IPS-20b (cell line): ENCODE results near the gene MRPS17.
"Not testable (repeated sequence)": the region's sequence is repeated elsewhere in the genome, so short reads cannot be mapped to it uniquely, and the experiment has no call there.

ENCODE experiments used
- H3K27ac ChIP-seq: one replicate; pipeline ENCODE4 v1.5.1; 2013; ENCODE audit warnings: low read length
- H3K27me3 ChIP-seq: 2 replicates; pipeline ENCODE4 v1.6.1; 2013; ENCODE audit warnings: mild to moderate bottlenecking, low read length, inconsistent platforms; ENCODE audit not compliant: insufficient read depth
- H3K36me3 ChIP-seq: 2 replicates; pipeline ENCODE4 v1.6.1; 2013; ENCODE audit warnings: low read depth, mild to moderate bottlenecking, inconsistent platforms, low read length, moderate library complexity; ENCODE audit not compliant: insufficient read depth
- H3K4me1 ChIP-seq: 2 replicates; pipeline ENCODE4 v1.6.1; 2013; ENCODE audit warnings: mild to moderate bottlenecking, control low read depth, inconsistent platforms, low read length, moderate library complexity; ENCODE audit not compliant: insufficient read depth
- H3K4me3 ChIP-seq: 2 replicates; pipeline ENCODE4 v1.5.1; 2013; ENCODE audit warnings: mild to moderate bottlenecking, low read length, inconsistent platforms
- H3K9ac ChIP-seq: 2 replicates; pipeline ENCODE4 v1.6.1; 2013; ENCODE audit warnings: low read depth, mild to moderate bottlenecking, inconsistent platforms, low read length, moderate library complexity
- H3K9me3 ChIP-seq: 2 replicates; pipeline ENCODE4 v1.6.1; 2013; ENCODE audit warnings: mild to moderate bottlenecking, low read depth, low read length, inconsistent platforms; ENCODE audit not compliant: insufficient read depth

Gene MRPS17

DNA sequence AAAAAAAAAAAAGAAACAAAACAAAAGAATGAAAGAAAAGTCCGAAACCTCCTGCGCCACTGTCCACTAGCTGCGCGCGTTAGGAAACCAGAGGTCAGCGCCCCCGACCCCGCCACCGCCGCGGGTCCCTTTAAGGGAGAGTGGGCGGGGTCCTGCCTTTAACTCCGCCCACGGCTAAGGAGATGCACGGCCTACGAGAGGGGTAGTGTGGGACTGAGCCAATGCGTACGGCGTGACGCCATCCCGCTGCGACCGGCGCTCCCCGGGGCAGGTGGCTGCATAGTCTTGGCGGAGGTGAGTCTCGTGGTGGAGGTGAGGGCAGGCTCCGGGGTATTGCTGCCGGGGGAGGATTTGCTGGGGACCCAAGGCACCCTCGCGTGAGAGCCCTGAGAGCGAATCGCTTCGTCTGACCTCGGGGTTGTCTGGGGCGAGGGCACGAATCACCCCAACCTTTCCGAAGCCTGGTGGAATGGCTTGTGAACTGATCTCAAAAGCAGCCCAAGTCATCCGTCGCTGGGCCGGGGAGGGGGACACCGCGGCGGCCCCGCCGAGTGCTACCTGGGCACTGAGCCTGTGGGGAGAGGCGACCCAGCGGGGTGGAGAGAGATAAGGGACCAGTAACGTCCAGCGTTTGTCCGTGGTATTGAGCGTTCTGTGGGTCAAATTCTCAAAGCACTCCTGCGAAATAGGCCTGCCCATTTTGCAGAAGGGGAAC is at the start of gene MRPS17:
MRPS17 (plus strand) TSS at position 241 of the 715 bp plus-strand sequence. CDS start 1,319 bp downstream, outside the sequence.
- Histone ChIP-seq H3K27ac (peak within 1 kb of the TSS; percentile 78), H3K9ac (peak within 1 kb of the TSS; percentile 99), H3K4me1 (no peaks in the 10 kb centered on the region), H3K4me3 (peak within 1 kb of the TSS; percentile 100), H3K27me3 (no peaks in the 10 kb centered on the region), H3K36me3 (peaks cover 33% of the 10 kb centered on the region), H3K9me3 (no peaks in the 10 kb centered on the region)

DNA sequence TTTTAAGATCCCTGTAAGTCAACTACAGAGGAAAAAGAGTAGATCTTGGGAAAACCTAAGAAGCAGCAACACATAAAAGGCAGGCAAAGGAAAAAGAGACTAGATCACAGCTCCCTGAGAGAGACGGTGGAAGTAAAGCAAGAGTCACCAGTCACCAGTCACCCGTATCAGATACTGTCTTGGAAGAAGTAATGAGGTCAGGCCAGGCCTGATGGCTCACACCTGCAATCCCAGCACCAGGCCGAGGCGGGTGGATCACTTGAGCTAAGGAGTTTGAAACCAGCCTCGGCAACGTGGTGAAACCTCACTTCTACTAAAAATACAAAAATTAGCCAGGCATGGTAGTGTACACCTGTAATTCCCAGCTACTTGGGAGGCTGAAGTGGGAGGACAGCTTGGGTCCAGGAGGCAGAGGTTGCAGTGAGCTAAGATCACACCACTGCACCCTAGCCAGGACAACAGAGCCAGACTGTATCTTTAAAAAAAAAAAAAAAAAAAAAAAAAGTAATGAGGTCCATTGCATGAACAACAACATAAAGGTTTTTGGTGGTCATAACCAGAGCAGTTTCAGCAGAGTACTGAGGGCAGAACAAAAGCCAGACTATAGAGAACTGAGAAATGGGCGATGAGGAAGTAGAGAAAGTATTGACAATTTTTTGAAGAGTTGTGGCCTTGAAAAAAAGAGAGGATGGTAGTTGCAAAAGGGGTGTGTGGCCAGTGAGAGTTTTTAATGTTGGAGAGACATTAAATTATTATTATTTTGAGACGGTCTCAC is 47.5 kb upstream of the MRPS17 start:
- Histone ChIP-seq H3K9ac (no peak overlapping the region), H3K4me3 (no peak overlapping the region), H3K9me3 (no peaks in the 10 kb centered on the region; the same call in 1 of the 2 replicates), H3K27me3 (no peaks in the 10 kb centered on the region), H3K36me3 (0 out of 2 replicates have a peak, but pooled peaks cover 6% of the 10 kb centered on the region), H3K27ac (no peak overlapping the region), H3K4me1 (0 out of 2 replicates have a peak, but pooled peaks cover 3% of the 10 kb centered on the region)

DNA sequence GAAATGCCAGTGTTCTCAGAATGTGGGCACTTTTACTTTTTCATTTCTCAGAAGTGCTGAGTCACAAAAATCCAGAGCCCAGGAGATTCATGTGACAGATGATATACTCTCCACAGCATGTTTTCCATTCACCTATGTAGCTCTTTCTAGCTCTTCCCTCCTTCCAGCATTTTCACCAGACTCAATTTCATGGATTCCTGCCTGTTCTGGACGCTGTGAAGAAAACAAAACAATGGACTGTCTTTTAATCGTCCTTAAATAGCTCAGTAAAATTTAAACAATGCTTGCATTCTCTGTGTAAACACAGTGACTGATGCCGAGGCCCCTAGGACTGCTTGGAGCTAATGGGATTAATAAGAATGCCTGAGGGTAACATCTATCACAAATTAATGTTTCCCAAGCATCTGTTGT is 38.9 kb upstream of the MRPS17 start:
- no peaks in the 10 kb centered on the region for H3K27me3 ChIP-seq
- no peaks in the 10 kb centered on the region for H3K4me1 ChIP-seq
- H3K36me3 ChIP-seq: peaks cover 10% of the 10 kb centered on the region; the same call in 1 of the 2 replicates
- H3K9ac ChIP-seq: no peak overlapping the region
- no peak overlapping the region for H3K27ac ChIP-seq
- H3K4me3 ChIP-seq: no peak overlapping the region
- no peaks in the 10 kb centered on the region for H3K9me3 ChIP-seq

DNA sequence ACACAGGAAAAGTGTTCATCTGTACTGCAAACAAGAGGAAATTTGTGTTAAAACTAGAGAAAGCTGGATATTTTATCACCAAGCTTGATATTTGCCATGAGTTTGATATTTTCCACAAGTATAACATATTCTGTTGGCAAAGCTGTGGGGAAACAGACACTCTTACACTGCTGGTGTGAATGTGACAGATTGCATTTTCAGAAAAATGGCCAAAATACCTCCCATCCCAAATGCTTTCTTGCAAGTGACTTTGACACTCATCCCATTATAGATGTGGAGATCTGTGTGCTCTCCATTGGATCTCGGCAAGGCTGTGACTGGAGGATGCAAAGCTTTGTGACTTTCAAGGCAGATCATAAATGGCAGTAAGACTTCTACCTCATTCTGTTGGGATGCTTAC is 33.9 kb upstream of the MRPS17 start:
- H3K36me3 ChIP-seq: peaks cover 6% of the 10 kb centered on the region; the same call in 1 of the 2 replicates
- H3K9me3 ChIP-seq: no peaks in the 10 kb centered on the region
- H3K27me3 ChIP-seq: no peaks in the 10 kb centered on the region

DNA sequence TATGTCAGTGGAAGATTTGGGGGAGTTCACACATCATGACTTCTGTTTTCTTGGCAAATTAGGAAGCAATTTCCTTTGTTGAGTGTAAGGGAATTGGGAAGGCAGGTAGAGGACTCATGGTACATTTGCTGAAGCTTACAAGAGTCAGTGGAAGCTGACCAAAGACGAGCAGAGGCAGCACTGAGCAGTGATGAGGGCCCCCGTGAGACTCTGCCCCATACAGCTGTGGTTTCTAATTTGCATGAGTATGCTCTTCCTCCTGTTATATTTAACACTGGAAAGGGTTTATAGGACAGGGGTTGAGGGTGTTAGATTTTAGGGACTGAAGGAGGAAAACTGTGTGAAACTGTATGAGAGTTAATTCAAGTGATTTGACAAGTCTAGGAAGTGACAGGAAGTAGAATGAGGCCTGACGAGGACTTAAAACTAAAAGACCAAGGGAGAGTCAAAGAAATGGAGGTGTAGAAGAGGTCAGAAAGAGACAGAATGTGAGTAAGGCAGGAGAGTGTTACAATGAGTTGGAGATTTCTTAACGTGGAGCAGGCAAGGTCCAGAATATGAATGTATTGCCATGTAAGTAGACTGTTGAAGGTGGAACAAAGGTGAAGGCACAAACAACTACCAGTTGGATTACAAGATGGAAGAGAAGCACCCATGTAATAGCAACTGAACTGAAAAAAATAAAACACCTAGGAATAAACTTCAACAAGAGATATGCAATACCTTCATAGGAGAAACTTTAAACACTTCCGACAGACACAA is 23.5 kb upstream of the MRPS17 start:
- no peaks in the 10 kb centered on the region for H3K9me3 ChIP-seq
- no peaks in the 10 kb centered on the region for H3K27me3 ChIP-seq
- H3K36me3 ChIP-seq: no peaks in the 10 kb centered on the region; the same call in 1 of the 2 replicates
- H3K4me3 ChIP-seq: no peak overlapping the region
- no peak overlapping the region for H3K27ac ChIP-seq
- H3K4me1 ChIP-seq: no peaks in the 10 kb centered on the region
- H3K9ac ChIP-seq: no peak overlapping the region

More for the DNA sequence above, 33.9 kb upstream of the MRPS17 start:
- Histone ChIP-seq H3K4me1 (no peaks in the 10 kb centered on the region), H3K27ac (no peak overlapping the region), H3K9ac (no peak overlapping the region), H3K4me3 (no peak overlapping the region)

DNA sequence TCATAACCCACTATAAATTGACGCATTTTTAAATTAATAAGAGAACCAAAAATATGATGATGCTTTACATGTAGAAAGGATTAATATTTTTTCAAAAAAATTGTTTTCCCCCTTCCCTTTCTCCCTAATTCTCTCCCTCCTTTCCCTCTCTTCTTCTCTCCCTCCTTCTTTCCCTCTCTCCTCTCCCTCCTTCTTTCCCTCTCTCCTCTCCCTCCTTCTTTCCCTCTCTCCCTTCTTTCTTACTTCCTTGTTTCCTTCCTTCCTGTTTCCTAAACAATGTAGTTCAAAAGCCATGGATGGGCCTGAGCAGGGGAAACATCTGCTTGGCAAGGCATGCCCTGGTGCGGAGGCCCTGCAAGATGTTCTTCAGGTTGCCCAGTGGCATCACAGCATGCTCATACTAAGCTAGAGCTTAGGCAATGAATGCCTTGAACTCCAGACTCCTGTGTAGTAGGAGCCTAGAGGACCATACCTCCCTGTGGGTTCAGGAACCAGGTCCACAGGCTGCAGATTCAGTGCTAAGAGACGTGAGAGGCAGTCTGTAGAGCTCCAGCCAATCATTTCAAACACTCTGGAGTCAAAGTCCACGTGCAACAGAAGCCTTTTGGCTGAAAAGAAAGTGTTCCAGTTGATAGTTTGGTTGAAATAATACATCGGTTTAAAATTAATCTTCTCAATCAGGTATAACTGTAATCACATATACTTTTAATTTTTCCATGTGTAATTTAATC is 20.1 kb upstream of the MRPS17 start:
- no peak overlapping the region for H3K27ac ChIP-seq
- no peak overlapping the region for H3K9ac ChIP-seq
- H3K36me3 ChIP-seq: no peaks in the 10 kb centered on the region
- H3K9me3 ChIP-seq: peaks cover 6% of the 10 kb centered on the region
- no peak overlapping the region for H3K4me3 ChIP-seq
- no peaks in the 10 kb centered on the region for H3K4me1 ChIP-seq
- H3K27me3 ChIP-seq: no peaks in the 10 kb centered on the region

DNA sequence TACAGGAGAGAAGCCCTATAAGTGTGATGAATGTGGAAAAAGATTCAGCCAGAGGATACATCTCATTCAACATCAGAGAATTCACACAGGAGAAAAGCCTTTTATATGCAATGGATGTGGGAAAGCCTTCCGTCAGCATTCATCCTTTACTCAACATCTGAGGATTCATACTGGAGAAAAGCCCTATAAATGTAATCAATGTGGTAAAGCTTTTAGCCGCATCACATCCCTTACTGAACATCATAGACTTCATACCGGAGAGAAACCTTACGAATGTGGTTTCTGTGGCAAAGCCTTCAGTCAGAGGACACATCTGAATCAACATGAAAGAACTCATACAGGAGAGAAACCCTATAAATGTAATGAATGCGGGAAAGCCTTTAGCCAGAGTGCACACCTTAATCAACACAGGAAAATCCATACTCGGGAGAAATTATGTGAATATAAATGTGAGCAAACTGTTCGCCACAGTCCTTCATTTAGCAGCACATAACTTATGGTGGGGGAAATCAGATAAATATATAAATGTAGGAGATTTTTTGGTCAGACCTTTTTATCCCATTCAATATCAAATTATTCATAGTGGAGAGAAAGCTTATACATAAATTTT is 12.1 kb upstream of the MRPS17 start:
- no peaks in the 10 kb centered on the region for H3K27me3 ChIP-seq
- peaks cover 4% of the 10 kb centered on the region; the same call in 1 of the 2 replicates for H3K36me3 ChIP-seq
- H3K9ac ChIP-seq: no peak overlapping the region
- H3K4me1 ChIP-seq: no peaks in the 10 kb centered on the region
- no peak overlapping the region for H3K4me3 ChIP-seq
- H3K27ac ChIP-seq: no peak overlapping the region
- H3K9me3 ChIP-seq: peaks cover 33% of the 10 kb centered on the region

DNA sequence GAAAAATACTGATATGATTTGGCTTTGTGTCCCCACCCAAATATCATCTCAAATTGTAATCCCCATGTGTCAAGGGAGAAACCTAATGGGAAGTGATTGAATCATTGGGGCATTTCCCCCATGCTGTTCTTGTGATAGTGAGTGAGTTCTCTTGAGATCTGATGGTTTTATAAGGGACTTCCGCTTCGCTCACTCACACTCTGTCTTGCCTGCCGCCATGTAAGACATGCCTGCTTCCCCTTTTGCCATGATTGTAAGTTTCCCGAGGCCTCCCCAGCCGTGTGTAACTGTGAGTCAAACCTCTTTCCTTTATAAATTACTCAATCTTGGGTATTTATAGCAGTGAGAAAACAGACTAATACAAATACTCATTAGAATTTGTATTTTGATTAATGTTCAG is 5.1 kb upstream of the MRPS17 start:
- Histone ChIP-seq H3K9me3 (peaks cover 5% of the 10 kb centered on the region; the same call in 1 of the 2 replicates), H3K4me1 (no peaks in the 10 kb centered on the region), H3K27me3 (no peaks in the 10 kb centered on the region), H3K9ac (no peak overlapping the region), H3K36me3 (no peaks in the 10 kb centered on the region), H3K27ac (no peak overlapping the region), H3K4me3 (no peak overlapping the region)

DNA sequence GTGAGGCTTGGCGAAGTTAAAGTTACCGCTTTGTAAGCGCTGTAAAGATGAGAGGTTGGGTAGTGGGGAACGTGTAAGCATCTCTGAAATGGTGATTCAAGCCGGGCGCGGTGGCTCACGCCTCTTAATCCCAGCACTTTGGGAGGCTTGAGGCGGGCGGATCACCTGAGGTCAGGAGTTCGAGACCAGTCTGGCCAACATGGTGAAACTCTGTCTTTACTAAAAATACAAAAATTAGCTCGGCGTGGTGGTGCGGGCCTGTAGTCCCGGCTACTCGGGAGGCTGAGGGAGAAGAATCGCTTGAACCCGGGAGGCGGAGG is 635 bp downstream of the MRPS17 start:
- peaks cover 33% of the 10 kb centered on the region for H3K36me3 ChIP-seq
- peak overlapping the region; percentile 78 for H3K27ac ChIP-seq
- H3K9ac ChIP-seq: peak overlapping the region; percentile 99
- not testable (repeated sequence) for H3K4me1 ChIP-seq, H3K27me3 ChIP-seq, H3K9me3 ChIP-seq
- peak overlapping the region; percentile 100 for H3K4me3 ChIP-seq

DNA sequence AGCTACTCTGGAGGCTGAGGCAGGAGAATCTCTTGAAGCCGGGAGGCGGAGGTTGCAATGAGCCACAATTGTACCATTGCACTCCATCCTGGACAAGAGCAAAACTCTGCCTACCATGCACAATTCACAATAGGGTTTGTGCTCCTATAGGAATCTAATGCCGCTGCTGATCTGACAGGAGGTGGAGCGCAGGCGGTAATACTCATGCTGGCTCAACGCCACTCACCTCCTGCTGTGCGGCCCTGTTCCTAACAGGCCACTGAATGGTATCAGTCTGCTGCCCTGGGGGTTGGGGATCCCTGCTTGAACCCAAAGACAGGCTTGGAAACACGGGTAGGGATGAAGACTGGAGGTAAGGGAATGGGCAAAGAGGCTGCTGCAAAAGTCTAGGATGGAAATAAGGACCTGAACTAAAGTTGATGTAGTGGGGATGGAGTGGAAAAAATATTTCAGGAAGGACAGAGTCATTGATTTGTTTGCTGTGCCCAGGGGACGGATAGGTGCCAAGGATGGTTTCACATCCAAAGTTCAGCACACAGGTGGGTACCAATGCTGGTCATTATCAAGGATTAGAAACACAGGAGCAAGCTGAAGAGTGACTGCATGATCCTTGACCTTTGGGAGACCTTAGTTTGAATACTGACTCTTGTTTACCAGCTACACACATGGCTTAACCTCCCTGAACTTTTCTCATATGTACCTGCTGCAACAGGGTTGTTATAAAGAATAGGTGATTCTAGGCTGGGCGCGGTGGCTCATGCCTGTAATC is 2.2 kb downstream of the MRPS17 start:
- Histone ChIP-seq H3K4me1 (no peaks in the 10 kb centered on the region), H3K27ac (no peak overlapping the region), H3K9me3 (no peaks in the 10 kb centered on the region), H3K36me3 (peaks cover 33% of the 10 kb centered on the region), H3K9ac (no peak overlapping the region), H3K4me3 (no peak overlapping the region), H3K27me3 (no peaks in the 10 kb centered on the region)
